ENCODE data around the gene TRIM24. TPM values are rescaled to one million over a fixed set of nuclear protein-coding genes. Genes with fewer than 3 reads are reported as not detected.
"Not testable (repeated sequence)": the region's sequence is repeated elsewhere in the genome, so short reads cannot be mapped to it uniquely, and the experiment has no call there.

TRIM24 gene
- polyA plus RNA-seq, 1 donor (not counting 4 experiments of a cell fraction or from before 2014, with no cell fraction given), result 7.9 TPM

- no peaks in the 10 kb centered on the region for H4K20me1 ChIP-seq (ENCODE audit: control insufficient read depth, extremely low read depth, insufficient read depth, low read length)
- H3K27me3 ChIP-seq (ENCODE audit: control insufficient read depth, extremely low read depth, insufficient read depth, low read length), result no peaks in the 10 kb centered on the region
- H3K4me1 ChIP-seq (ENCODE audit: control insufficient read depth, extremely low read depth, insufficient read depth, low read length), result no peaks in the 10 kb centered on the region
- no peaks in the 10 kb centered on the region for H3K9me1 ChIP-seq (ENCODE audit: control insufficient read depth, extremely low read depth, insufficient read depth, low read length)
- no peak overlapping the region for H3K27ac ChIP-seq (ENCODE audit: control insufficient read depth, insufficient read depth, low read length)
- H2AFZ ChIP-seq (ENCODE audit: control insufficient read depth, low read length), result no peak overlapping the region
- FAIRE-seq (no peak), DNase-seq (ENCODE audit: low read depth, low spot score) (no peak)
- TF ChIP-seq CTCF (optimal IDR thresholded peaks at IDR 0.05 in 1 of 3, IDR thresholded peaks at IDR 0.05 in 1 of 3, conservative IDR thresholded peaks at IDR 0.05 in 1 of 3; ENCODE audit: extremely low read depth in 1 of 3, insufficient read depth in 2 of 3, low read length in 3 of 3), result no peak
- dilution Hi-C loops (cut with MboI; ENCODE audit: extremely low pct_ligation_motif_present, low sequenced_read_pairs), result no loop called here
- H3K4me2 ChIP-seq (ENCODE audit: control insufficient read depth, extremely low read depth, insufficient read depth, low read depth, low read length), result no peak overlapping the region
- no peaks in the 10 kb centered on the region for H3K36me3 ChIP-seq (ENCODE audit: control insufficient read depth in 2 of 2, extremely low read depth in 1 of 2, insufficient read depth in 2 of 2, low read length in 2 of 2)
- H3K9ac ChIP-seq (ENCODE audit: control insufficient read depth, extremely low read depth, insufficient read depth, low read length), result no peak overlapping the region
- no peaks in the 10 kb centered on the region for H3K79me2 ChIP-seq (ENCODE audit: control insufficient read depth, insufficient read depth, low read length)
- H3K9me3 ChIP-seq (ENCODE audit: control insufficient read depth, low read depth, low read length), result no peaks in the 10 kb centered on the region
- no peak overlapping the region for H3K4me3 ChIP-seq (ENCODE audit: control insufficient read depth in 2 of 3, extremely low read depth in 1 of 3, insufficient read depth in 2 of 3, low read depth in 1 of 3, low read length in 3 of 3)
These were observed 42.9 kb upstream of the TRIM24 start for GRCh38 chr7:138417078-138417700.

DNA sequence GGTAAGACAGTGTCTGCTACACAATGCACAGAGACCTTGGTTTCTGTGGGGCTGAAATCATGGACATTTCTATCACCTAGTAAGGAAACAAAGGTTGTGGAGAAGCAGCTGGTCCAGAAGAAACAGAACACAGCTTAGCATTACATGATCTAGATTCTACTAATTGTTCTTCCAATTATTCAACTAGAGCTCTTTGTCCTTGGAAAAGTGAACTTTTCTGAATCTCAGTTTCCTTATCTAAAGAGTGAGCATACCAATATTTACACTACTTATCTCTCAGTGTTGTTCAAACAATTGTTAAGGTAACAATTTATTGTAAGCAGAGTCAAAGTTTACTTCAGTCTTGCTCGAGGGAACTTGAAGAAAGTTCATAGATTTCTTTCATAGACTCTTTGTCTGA is 42.3 kb upstream of the TRIM24 start:
- H2AFZ ChIP-seq (ENCODE audit: control insufficient read depth, low read length), result no peak overlapping the region
- H3K9me1 ChIP-seq (ENCODE audit: control insufficient read depth, extremely low read depth, insufficient read depth, low read length), result no peaks in the 10 kb centered on the region
- TF ChIP-seq CTCF (optimal IDR thresholded peaks at IDR 0.05 in 1 of 3, IDR thresholded peaks at IDR 0.05 in 1 of 3, conservative IDR thresholded peaks at IDR 0.05 in 1 of 3; ENCODE audit: extremely low read depth in 1 of 3, insufficient read depth in 2 of 3, low read length in 3 of 3), result no peak
- no peak for TF ChIP-seq EZH2 (IDR thresholded peaks at IDR 0.05; ENCODE audit: low read length)
- H3K4me3 ChIP-seq (ENCODE audit: control insufficient read depth in 2 of 3, extremely low read depth in 1 of 3, insufficient read depth in 2 of 3, low read depth in 1 of 3, low read length in 3 of 3), result no peak overlapping the region
- H3K9me3 ChIP-seq (ENCODE audit: control insufficient read depth, low read depth, low read length), result no peaks in the 10 kb centered on the region
- H3K27me3 ChIP-seq (ENCODE audit: control insufficient read depth, extremely low read depth, insufficient read depth, low read length), result no peaks in the 10 kb centered on the region
- dilution Hi-C loops (cut with MboI; ENCODE audit: extremely low pct_ligation_motif_present, low sequenced_read_pairs), result no loop called here
- no peak overlapping the region for H3K4me2 ChIP-seq (ENCODE audit: control insufficient read depth, extremely low read depth, insufficient read depth, low read depth, low read length)
- no peaks in the 10 kb centered on the region for H3K79me2 ChIP-seq (ENCODE audit: control insufficient read depth, insufficient read depth, low read length)
- H3K9ac ChIP-seq (ENCODE audit: control insufficient read depth, extremely low read depth, insufficient read depth, low read length), result no peak overlapping the region
- DNase-seq (ENCODE audit: low read depth, low spot score) (no peak), FAIRE-seq (no peak)
- no peaks in the 10 kb centered on the region for H3K4me1 ChIP-seq (ENCODE audit: control insufficient read depth, extremely low read depth, insufficient read depth, low read length)
- no peaks in the 10 kb centered on the region for H4K20me1 ChIP-seq (ENCODE audit: control insufficient read depth, extremely low read depth, insufficient read depth, low read length)
- H3K27ac ChIP-seq (ENCODE audit: control insufficient read depth, insufficient read depth, low read length), result no peak overlapping the region
- H3K36me3 ChIP-seq (ENCODE audit: control insufficient read depth in 2 of 2, extremely low read depth in 1 of 2, insufficient read depth in 2 of 2, low read length in 2 of 2), result no peaks in the 10 kb centered on the region

- dilution Hi-C loops (cut with MboI; ENCODE audit: extremely low pct_ligation_motif_present, low sequenced_read_pairs), result not testable (repeated sequence)
These were observed 41.7 kb upstream of the TRIM24 start for GRCh38 chr7:138418403-138418802.

More at GRCh38 chr7:138418403-138418802, 41.7 kb upstream of the TRIM24 start:
- H3K4me1 ChIP-seq (ENCODE audit: control insufficient read depth, extremely low read depth, insufficient read depth, low read length); H3K36me3 ChIP-seq (ENCODE audit: control insufficient read depth in 2 of 2, extremely low read depth in 1 of 2, insufficient read depth in 2 of 2, low read length in 2 of 2); H3K27me3 ChIP-seq (ENCODE audit: control insufficient read depth, extremely low read depth, insufficient read depth, low read length); H3K9me3 ChIP-seq (ENCODE audit: control insufficient read depth, low read depth, low read length); H3K79me2 ChIP-seq (ENCODE audit: control insufficient read depth, insufficient read depth, low read length); H2AFZ ChIP-seq (ENCODE audit: control insufficient read depth, low read length); FAIRE-seq; DNase-seq (ENCODE audit: low read depth, low spot score); H4K20me1 ChIP-seq (ENCODE audit: control insufficient read depth, extremely low read depth, insufficient read depth, low read length); H3K9me1 ChIP-seq (ENCODE audit: control insufficient read depth, extremely low read depth, insufficient read depth, low read length); H3K4me2 ChIP-seq (ENCODE audit: control insufficient read depth, extremely low read depth, insufficient read depth, low read depth, low read length); H3K4me3 ChIP-seq (ENCODE audit: control insufficient read depth in 2 of 3, extremely low read depth in 1 of 3, insufficient read depth in 2 of 3, low read depth in 1 of 3, low read length in 3 of 3); H3K9ac ChIP-seq (ENCODE audit: control insufficient read depth, extremely low read depth, insufficient read depth, low read length); H3K27ac ChIP-seq (ENCODE audit: control insufficient read depth, insufficient read depth, low read length): not testable (repeated sequence)
